ENCODE data around the gene FBXL19.

The FBXL19 gene

GRCh38 chr16:30961384-30961783 is 38.0 kb downstream of the FBXL19 start:
- Mint-ChIP-seq H3K9me3 (no peaks in the 10 kb centered on the region), H3K4me1 (peaks cover 24% of the 10 kb centered on the region), H3K36me3 (ENCODE audit: low read depth) (peaks cover 58% of the 10 kb centered on the region), H3K27me3 (ENCODE audit: low read depth, poor library complexity) (peaks cover 4% of the 10 kb centered on the region), H3K27ac (no peak overlapping the region), H3K4me3 (no peak overlapping the region)
- no peak for DNase-seq
- no peak for TF ChIP-seq CTCF (IDR thresholded peaks at IDR 0.05)

GRCh38 chr16:30963925-30964511 is 40.6 kb downstream of the FBXL19 start:
- Mint-ChIP-seq H3K4me3 (no peak overlapping the region), H3K4me1 (peaks cover 15% of the 10 kb centered on the region), H3K36me3 (ENCODE audit: low read depth) (peaks cover 73% of the 10 kb centered on the region), H3K9me3 (no peaks in the 10 kb centered on the region), H3K27me3 (ENCODE audit: low read depth, poor library complexity) (no peaks in the 10 kb centered on the region), H3K27ac (no peak overlapping the region)
- DNase-seq, result no peak
- TF ChIP-seq CTCF (IDR thresholded peaks at IDR 0.05), result no peak

- no peak for DNase-seq
- no peak overlapping the region for H3K4me3 Mint-ChIP-seq
- peaks cover 8% of the 10 kb centered on the region for H3K4me1 Mint-ChIP-seq
- H3K9me3 Mint-ChIP-seq, result no peaks in the 10 kb centered on the region
- TF ChIP-seq CTCF (IDR thresholded peaks at IDR 0.05), result no peak
- H3K27ac Mint-ChIP-seq, result no peak overlapping the region
- no peaks in the 10 kb centered on the region for H3K27me3 Mint-ChIP-seq (ENCODE audit: low read depth, poor library complexity)
- peaks cover 73% of the 10 kb centered on the region for H3K36me3 Mint-ChIP-seq (ENCODE audit: low read depth)
Observed at GRCh38 chr16:30964574-30965226, 41.3 kb downstream of the FBXL19 start.

DNA sequence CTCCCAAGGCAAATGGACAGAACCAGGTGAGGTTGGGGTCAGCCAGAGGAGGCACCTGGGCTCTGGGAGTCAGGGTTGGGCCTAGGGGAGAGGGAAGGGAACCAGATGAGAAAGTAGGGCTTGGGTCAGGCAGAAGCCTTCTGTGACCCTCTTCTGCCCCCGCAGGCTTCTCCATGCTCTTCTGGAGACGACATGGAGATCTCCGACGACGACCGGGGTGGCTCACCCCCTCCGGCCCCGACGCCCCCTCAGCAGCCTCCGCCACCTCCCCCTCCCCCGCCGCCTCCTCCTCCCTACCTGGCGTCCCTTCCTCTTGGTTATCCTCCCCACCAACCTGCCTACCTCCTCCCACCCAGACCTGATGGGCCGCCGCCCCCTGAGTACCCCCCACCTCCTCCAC is 42.1 kb downstream of the FBXL19 start:
- H3K9me3 Mint-ChIP-seq, result no peaks in the 10 kb centered on the region
- H3K36me3 Mint-ChIP-seq (ENCODE audit: low read depth), result peaks cover 69% of the 10 kb centered on the region
- no peak for TF ChIP-seq CTCF (IDR thresholded peaks at IDR 0.05)
- no peak overlapping the region for H3K4me3 Mint-ChIP-seq
- DNase-seq, result no peak
- peaks cover under 1% of the 10 kb centered on the region for H3K4me1 Mint-ChIP-seq
- no peaks in the 10 kb centered on the region for H3K27me3 Mint-ChIP-seq (ENCODE audit: low read depth, poor library complexity)
- peak overlapping the region; percentile 36 for H3K27ac Mint-ChIP-seq

GRCh38 chr16:30966033-30966619 is 42.8 kb downstream of the FBXL19 start:
- Mint-ChIP-seq H3K9me3 (no peaks in the 10 kb centered on the region), H3K4me1 (no peaks in the 10 kb centered on the region), H3K27ac (no peak overlapping the region), H3K36me3 (ENCODE audit: low read depth) (peaks cover 69% of the 10 kb centered on the region), H3K27me3 (ENCODE audit: low read depth, poor library complexity) (no peaks in the 10 kb centered on the region), H3K4me3 (no peak overlapping the region)
- DNase-seq, result no peak
- TF ChIP-seq CTCF (IDR thresholded peaks at IDR 0.05), result no peak
